H1 (cell line): Measurements from ENCODE around the gene HEPHL1.

ENCODE experiments used
- CBX8 ChIP-seq: fragments of 300-800, 300-1000 bp; sonication (generic); IDR thresholded peaks from 2 replicates; pipeline ENCODE4 v1.7.1; 2016; ENCODE audit warnings: low read depth, low read length, borderline replicate concordance
- CEBPB ChIP-seq: IDR thresholded peaks from 2 replicates; pipeline ENCODE4 v1.6.1; 2012; ENCODE audit warnings: low read depth, low read length
- CREB1 ChIP-seq: IDR thresholded peaks from 2 replicates; pipeline ENCODE4 v1.6.1; 2012; ENCODE audit warnings: inconsistent platforms
- CTCF ChIP-seq, 3 experiments: IDR thresholded peaks; 1 replicate in 2 of 3; 2 replicates in 1 of 3; pipeline versions ENCODE4 v1.5.1 to v1.6.1; 2011; ENCODE audit warnings: low read length in 3 of 3, mild to moderate bottlenecking in 3 of 3, inconsistent platforms in 2 of 3, low read depth in 1 of 3, moderate library complexity in 1 of 3; ENCODE audit not compliant: insufficient read depth in 1 of 3; ENCODE audit errors: control extremely low read depth in 1 of 3
- EP300 ChIP-seq, 2 experiments: IDR thresholded peaks; 1 replicate in 1 of 2; 2 replicates in 1 of 2; pipeline ENCODE4 v1.6.1; 2011 to 2012; ENCODE audit warnings: low read depth in 2 of 2, low read length in 2 of 2, mild to moderate bottlenecking in 2 of 2, borderline replicate concordance in 1 of 2, inconsistent platforms in 1 of 2, moderate library complexity in 1 of 2
- EZH2 ChIP-seq: fragments of 200-600 bp; sonication (generic); IDR thresholded peaks from 2 replicates; pipeline ENCODE4 v1.7.1; 2012; ENCODE audit warnings: low read depth, mild to moderate bottlenecking, moderate library complexity, low read length, inconsistent platforms; ENCODE audit not compliant: severe bottlenecking
- JUND ChIP-seq: IDR thresholded peaks from 2 replicates; pipeline ENCODE4 v1.6.1; 2011; ENCODE audit warnings: mild to moderate bottlenecking, improper control_type of control experiment, low read length
- POLR2AphosphoS5 ChIP-seq: IDR thresholded peaks from 2 replicates; pipeline ENCODE4 v1.6.1; 2011; ENCODE audit warnings: low read depth, low read length
- SIN3A ChIP-seq, 2 experiments: IDR thresholded peaks in 1 of 2; conservative IDR thresholded peaks in 1 of 2; 2 replicates each; pipeline ENCODE4 v1.6.1; 2011 to 2012; ENCODE audit warnings: low read length in 2 of 2, improper control_type of control experiment in 1 of 2, low read depth in 1 of 2, mild to moderate bottlenecking in 1 of 2
- TAF1 ChIP-seq: IDR thresholded peaks from 2 replicates; pipeline ENCODE4 v1.6.1; 2011; ENCODE audit warnings: mild to moderate bottlenecking, low read depth, low read length
- TEAD4 ChIP-seq: IDR thresholded peaks from 2 replicates; pipeline ENCODE4 v1.6.1; 2012; ENCODE audit warnings: low read depth, low read length, inconsistent platforms, mixed read lengths
- USF2 ChIP-seq: IDR thresholded peaks from 2 replicates; pipeline ENCODE4 v1.6.1; 2011; ENCODE audit warnings: low read length, improper control_type of control experiment
- TF ChIP-seq, protein P1 (sequence below): IDR thresholded peaks from 2 replicates; pipeline ENCODE4 v1.6.1; 2012; ENCODE audit warnings: inconsistent platforms

- TF ChIP-seq JUND (no peak), TEAD4 (no peak), CEBPB (no peak), EP300 (IDR thresholded peaks at IDR 0.05; ENCODE audit: borderline replicate concordance in 1 of 2, low read depth in 2 of 2, low read length in 2 of 2) (no peak), CTCF (IDR thresholded peaks at IDR 0.05; ENCODE audit: control extremely low read depth in 1 of 3, insufficient read depth in 1 of 3, low read depth in 1 of 3, low read length in 3 of 3) (no peak), POLR2AphosphoS5 (no peak), CBX8 (no peak), TAF1 (no peak), USF2 (no peak), SIN3A (conservative IDR thresholded peaks at IDR 0.05 in 1 of 2, IDR thresholded peaks at IDR 0.05 in 1 of 2; ENCODE audit: low read depth in 1 of 2, low read length in 2 of 2) (no peak), EZH2 (no peak), CREB1 (no peak)
- TF ChIP-seq, protein P1, sequence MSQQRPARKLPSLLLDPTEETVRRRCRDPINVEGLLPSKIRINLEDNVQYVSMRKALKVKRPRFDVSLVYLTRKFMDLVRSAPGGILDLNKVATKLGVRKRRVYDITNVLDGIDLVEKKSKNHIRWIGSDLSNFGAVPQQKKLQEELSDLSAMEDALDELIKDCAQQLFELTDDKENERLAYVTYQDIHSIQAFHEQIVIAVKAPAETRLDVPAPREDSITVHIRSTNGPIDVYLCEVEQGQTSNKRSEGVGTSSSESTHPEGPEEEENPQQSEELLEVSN, result no peak
Measured at GRCh38 chr11:94132823-94133408, 111.8 kb downstream of the HEPHL1 start.
